ENCODE results near the gene FGD1.

The FGD1 gene

GRCh38 chrX:54509400-54509799 is 13.4 kb upstream of the FGD1 start:
- Histone ChIP-seq H3K27ac (ENCODE audit: low read depth, low read length) (no peak overlapping the region), H3K27me3 (ENCODE audit: control insufficient read depth, low read length) (no peaks in the 10 kb centered on the region), H3K4me2 (ENCODE audit: low read length) (no peak overlapping the region), H3K9me3 (ENCODE audit: control insufficient read depth, insufficient read depth, low read length) (no peaks in the 10 kb centered on the region), H3K4me3 (ENCODE audit: low read length) (no peak overlapping the region), H4K20me1 (ENCODE audit: control insufficient read depth, insufficient read depth, low read depth, low read length) (no peaks in the 10 kb centered on the region), H3F3A (ENCODE audit: control insufficient read depth, insufficient read depth) (no peaks in the 10 kb centered on the region), H3K79me2 (ENCODE audit: control insufficient read depth, low read length) (no peaks in the 10 kb centered on the region), H3K4me1 (ENCODE audit: control insufficient read depth, low read length) (no peaks in the 10 kb centered on the region), H3K9me2 (replicated peaks; ENCODE audit: control insufficient read depth, low read length) (no peaks in the 10 kb centered on the region), H3K36me3 (ENCODE audit: control insufficient read depth, low read length) (no peaks in the 10 kb centered on the region)
- no peak for TF ChIP-seq CTCF (IDR thresholded peaks at IDR 0.05; ENCODE audit: low read depth, low read length, poor library complexity, severe bottlenecking)
- TF ChIP-seq EZH2phosphoT487 (IDR thresholded peaks at IDR 0.05; ENCODE audit: borderline replicate concordance, low read length), result no peak

GRCh38 chrX:54496936-54497335 is 902 bp upstream of the FGD1 start:
- Histone ChIP-seq H4K20me1 (ENCODE audit: control insufficient read depth, insufficient read depth, low read depth, low read length) (no peaks in the 10 kb centered on the region), H3K27me3 (ENCODE audit: control insufficient read depth, low read length) (peaks cover 10% of the 10 kb centered on the region), H3K4me3 (ENCODE audit: low read length) (no peak overlapping the region), H3K4me2 (ENCODE audit: low read length) (no peak overlapping the region), H3K4me1 (ENCODE audit: control insufficient read depth, low read length) (no peaks in the 10 kb centered on the region), H3K36me3 (ENCODE audit: control insufficient read depth, low read length) (no peaks in the 10 kb centered on the region), H3K79me2 (ENCODE audit: control insufficient read depth, low read length) (no peaks in the 10 kb centered on the region), H3F3A (ENCODE audit: control insufficient read depth, insufficient read depth) (no peaks in the 10 kb centered on the region), H3K9me3 (ENCODE audit: control insufficient read depth, insufficient read depth, low read length) (no peaks in the 10 kb centered on the region), H3K9me2 (replicated peaks; ENCODE audit: control insufficient read depth, low read length) (no peaks in the 10 kb centered on the region), H3K27ac (ENCODE audit: low read depth, low read length) (no peak overlapping the region)
- TF ChIP-seq CTCF (IDR thresholded peaks at IDR 0.05; ENCODE audit: low read depth, low read length, poor library complexity, severe bottlenecking) (no peak), EZH2phosphoT487 (IDR thresholded peaks at IDR 0.05; ENCODE audit: borderline replicate concordance, low read length) (no peak)

- no peak overlapping the region for H3K4me3 ChIP-seq (ENCODE audit: low read length)
Observed at GRCh38 chrX:54496517-54496852, 451 bp upstream of the FGD1 start.

More at GRCh38 chrX:54496517-54496852, 451 bp upstream of the FGD1 start:
- Histone ChIP-seq H3K36me3 (ENCODE audit: control insufficient read depth, low read length) (no peaks in the 10 kb centered on the region), H3K27ac (ENCODE audit: low read depth, low read length) (no peak overlapping the region), H3K9me3 (ENCODE audit: control insufficient read depth, insufficient read depth, low read length) (no peaks in the 10 kb centered on the region), H4K20me1 (ENCODE audit: control insufficient read depth, insufficient read depth, low read depth, low read length) (no peaks in the 10 kb centered on the region), H3K4me1 (ENCODE audit: control insufficient read depth, low read length) (no peaks in the 10 kb centered on the region), H3K9me2 (replicated peaks; ENCODE audit: control insufficient read depth, low read length) (no peaks in the 10 kb centered on the region), H3K4me2 (ENCODE audit: low read length) (peak overlapping the region; percentile 58), H3K79me2 (ENCODE audit: control insufficient read depth, low read length) (no peaks in the 10 kb centered on the region), H3K27me3 (ENCODE audit: control insufficient read depth, low read length) (peaks cover 10% of the 10 kb centered on the region), H3F3A (ENCODE audit: control insufficient read depth, insufficient read depth) (no peaks in the 10 kb centered on the region)
- TF ChIP-seq CTCF (IDR thresholded peaks at IDR 0.05; ENCODE audit: low read depth, low read length, poor library complexity, severe bottlenecking), result no peak
- no peak for TF ChIP-seq EZH2phosphoT487 (IDR thresholded peaks at IDR 0.05; ENCODE audit: borderline replicate concordance, low read length)
